ENCODE data around the gene INTU. TPM values are rescaled to one million over a fixed set of nuclear protein-coding genes. Genes with fewer than 3 reads are reported as not detected.
"Not testable (repeated sequence)": the region's sequence is repeated elsewhere in the genome, so short reads cannot be mapped to it uniquely, and the experiment has no call there.

Gene INTU
- total RNA-seq: 36.3 TPM

GRCh38 chr4:127632420-127633403 lies at the start of gene INTU:
Gene INTU (plus strand): TSS chr4:127632957. CDS start chr4:127633035, 78 bp downstream.
- peak; percentile 93 for DNase-seq

DNA sequence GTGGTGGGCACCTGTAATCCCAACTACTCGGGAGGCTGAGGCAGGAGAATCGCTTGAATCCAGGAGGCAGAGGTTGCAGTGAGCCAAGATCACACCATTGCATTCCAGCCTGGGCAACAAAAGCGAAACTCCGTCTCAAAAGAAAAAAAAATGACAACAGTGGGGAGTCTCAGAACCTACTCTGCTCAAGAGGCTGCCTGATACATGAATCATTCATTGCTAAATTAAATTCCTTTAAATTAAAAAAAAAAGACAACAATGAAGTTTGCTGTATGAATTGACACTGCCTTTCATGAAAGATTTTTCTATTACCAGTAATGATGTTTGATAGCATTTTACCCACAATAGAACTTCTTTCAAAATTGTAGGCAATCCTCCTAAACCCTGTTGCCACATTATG lies 46.3 kb upstream of the INTU start:
- not testable (repeated sequence) for DNase-seq

DNA sequence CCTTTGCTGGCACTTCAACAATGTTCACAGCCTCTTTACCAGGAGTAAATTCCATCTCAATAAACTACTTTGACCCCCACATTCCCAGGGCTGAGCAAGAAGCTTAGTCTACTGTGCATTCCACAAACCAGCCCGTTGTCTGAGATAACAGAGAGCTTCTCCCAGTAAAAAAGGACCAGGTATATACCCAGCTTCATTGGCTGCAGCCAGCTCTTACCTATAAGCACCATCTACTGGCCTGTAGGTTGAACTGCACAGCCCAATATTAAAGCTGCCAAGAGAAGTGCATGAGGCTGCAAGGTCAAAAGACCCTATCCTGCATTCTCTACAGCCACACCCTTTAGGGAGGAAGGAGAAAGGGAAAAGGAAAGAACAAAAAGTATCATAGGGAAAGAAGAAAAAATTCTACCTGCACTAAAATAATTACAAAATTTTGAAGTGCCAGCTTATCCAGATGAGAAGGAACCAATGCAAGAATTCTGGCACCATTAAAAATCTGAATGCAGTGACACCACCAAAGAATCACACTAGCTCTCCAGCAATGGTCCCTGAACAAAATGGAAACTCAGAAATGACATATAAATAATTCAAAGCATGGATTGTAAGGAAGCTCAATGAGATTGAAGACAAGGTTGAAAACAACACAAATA lies 45.7 kb upstream of the INTU start:
- no peak for DNase-seq

DNA sequence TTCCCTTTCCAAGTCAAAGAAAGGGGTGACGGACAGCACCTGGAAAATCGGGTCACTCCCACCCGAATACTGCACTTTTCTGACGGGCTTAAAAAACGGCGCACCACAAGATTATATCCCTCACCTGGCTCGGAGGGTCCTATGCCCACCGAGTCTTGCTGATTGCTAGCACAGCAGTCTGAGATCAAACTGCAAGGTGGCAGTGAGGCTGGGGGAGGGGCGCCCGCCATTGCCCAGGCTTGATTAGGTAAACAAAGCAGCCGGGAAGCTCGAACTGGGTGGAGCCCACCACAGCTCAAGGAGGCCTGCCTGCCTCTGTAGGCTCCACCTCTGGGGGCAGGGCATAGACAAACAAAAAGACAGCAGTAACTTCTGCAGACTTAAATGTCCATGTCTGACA lies 43.6 kb upstream of the INTU start:
- not testable (repeated sequence) for DNase-seq

GRCh38 chr4:127598656-127599055 lies 34.1 kb upstream of the INTU start:
- no peak for DNase-seq

DNA sequence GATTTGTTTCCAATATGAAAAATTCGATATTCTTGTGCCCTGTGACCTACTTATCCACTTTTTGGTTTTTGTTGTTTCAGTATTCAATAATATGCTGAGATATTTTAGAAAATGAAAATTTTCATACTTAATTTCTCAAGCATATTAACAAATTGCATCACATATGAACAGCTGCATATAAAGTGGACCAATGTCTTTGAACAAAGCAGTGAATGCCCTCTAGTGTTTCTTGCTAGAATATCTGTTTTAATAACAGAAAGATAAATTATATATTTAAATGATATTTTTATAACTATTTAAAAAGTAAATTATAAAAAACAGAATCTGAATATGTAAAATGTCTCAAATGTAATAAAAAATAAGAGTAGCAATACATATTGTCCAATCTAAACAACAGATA lies 31.7 kb upstream of the INTU start:
- no peak for DNase-seq

DNA sequence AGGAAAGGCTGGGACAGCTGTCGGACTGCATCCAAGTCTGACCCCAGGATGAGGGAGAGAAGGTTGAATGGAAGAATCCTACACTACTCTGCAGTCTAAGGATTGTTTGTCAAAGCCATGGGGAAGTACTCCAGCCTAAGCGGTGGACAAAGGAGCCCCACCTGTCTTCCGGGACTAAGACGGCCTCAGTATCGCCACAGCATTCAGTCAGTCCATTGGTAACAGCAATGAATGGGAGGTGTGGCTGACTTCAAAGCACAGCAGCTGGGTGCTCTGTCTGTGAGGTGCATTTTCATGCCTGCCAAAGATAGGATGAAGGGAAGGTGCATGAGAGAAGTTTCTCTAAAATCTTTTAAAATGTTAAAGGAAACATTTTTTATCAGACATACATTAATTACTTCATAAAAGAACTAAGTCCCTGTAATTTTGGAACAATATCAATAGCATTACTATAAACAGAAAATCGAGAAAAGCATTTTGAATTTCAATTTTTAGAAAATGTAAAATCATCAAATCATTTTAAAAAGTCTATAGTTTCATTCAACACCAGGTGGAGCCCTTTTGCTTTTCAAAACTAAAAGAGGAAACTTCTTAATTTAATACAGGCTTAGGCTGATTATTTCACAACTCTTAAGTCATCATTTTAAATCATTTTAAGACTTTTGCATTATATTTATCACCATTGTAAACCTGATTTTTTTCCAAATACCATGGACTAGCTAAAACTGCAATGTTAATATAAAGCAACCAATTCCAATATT lies 27.6 kb upstream of the INTU start:
- no peak for DNase-seq

DNA sequence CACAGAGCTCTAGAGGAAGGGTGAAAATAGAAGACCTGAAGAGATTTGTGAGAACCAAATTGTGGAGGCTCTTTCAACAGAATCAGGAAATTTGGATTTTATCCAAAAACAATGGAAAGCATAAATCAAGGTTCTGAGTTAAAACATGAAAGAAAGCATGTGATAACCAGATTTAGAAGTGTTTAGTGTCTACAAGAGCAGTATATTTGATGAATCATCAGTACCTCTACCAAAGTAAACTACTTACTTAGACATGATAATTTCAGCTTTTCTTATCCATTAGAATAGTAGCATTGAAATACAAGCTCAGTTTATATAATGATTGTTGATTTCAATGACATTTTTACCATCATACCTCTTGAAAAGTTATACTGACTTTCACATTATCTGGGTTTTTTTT lies 25.9 kb upstream of the INTU start:
- no peak for DNase-seq

DNA sequence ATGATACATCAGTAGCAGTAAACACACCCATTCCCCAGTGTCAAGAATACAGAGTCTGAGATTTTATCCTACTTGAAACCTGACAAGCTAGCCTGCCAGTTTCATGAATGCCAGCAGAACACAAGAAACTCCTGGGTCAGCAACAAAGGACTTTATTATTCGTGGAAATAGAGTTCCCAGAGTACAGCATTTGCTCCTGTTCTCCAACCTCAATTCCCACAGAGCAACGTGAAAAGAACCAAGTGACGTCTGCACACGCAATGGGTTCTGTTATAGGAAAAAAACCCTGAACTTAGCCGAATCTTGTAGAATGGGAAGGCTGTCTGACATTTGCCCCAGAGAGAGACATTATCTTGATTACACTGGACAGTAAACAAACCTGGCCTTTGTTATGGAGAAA lies 23.3 kb upstream of the INTU start:
- no peak for DNase-seq

- DNase-seq: no peak
Observed at GRCh38 chr4:127610488-127610887, 22.3 kb upstream of the INTU start.

DNA sequence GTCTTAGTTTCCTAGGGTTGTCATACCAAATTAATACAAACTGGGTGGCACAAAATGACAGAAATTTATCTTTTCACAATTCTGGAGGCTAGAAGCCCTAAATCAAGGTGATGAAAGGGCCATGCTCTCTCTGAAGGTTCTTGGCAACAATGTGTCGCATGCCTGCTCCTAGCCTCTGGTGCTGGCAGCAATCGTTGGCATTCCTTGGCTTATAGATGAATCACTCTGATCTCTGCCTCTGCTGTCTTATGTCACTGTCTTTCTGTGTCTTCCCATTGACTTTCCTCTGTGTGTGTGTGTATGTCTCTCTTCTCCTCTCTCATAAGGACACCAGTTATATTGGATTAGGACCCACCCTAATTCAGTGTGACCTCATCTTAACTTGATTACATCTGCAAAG lies 15.9 kb upstream of the INTU start:
- no peak for DNase-seq

DNA sequence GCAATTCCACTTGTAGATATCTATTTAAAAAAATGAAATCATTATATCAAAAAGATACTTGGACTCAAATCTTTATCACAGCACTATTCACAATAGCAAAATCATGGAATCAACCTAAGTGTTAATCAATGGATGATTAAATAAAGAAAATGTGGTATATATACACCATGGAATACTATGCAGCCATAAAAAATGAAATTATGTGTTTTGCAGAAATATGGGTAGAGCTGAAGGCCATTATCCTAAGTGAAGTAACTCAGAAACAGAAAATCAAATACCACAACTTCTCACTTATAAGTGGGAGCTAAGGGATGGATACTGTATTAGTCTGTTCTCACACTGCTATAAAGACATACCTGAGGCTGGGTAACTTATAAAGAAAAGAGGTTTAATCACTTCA lies 14.3 kb upstream of the INTU start:
- DNase-seq: no peak

- no peak for DNase-seq
Observed at GRCh38 chr4:127622621-127622920, 10.2 kb upstream of the INTU start.

DNA sequence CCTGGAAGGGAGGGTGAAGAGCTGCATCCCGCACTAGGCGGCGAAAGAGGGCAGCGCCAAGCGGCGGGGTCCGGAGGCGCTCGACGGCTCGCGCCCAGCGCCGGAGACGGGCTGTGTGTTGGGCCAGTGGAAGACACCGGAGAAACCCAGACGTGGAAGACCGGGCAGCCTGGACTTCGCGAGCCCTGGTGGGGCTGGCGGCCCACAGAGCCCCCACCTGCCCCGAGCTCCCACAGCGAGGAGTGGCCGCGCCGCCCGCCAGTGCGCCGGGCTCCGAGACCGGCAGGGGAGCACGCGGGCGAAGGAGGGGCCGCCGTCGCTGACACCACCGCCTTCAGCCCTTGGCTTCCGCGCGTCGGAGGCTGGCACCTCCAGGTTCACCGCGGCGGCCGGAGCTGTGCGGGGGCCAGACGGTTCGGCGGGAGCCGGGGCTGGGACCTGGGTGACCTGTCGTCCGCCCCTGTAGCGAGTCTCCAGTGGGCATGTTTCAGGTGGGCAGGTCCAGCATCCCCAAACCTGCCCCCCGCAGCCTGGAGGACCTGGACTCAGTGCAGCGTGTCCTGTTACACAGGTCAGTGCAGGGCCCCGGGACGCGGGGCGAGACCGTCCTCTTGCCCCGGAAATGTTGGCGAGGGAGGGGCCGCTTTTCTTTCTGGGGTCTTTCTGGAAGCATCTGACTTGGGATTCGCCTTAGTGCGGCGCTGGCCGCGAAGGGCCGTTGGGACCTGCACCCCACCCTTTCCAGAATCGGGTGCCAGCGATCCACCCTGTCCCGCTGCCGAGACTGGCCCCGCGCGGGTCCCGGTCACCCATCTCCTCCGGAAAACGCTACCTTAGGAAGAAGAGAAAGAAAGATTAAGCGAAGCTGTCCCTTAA lies 9.6 kb upstream of the INTU start:
- DNase-seq: no peak

DNA sequence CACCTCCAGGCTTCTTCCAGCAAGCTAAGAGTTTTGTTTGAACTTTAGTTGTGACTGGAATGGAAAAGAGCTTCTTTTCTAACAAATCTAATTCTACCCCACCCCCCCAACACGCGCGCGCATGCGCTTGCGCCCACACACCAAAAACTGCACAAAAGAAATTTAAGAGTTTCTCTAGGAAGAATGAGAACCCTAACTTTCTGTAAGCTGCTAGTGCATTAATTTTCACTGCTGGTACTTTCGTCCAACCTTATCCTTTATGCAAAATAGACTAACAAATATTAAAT lies 9.0 kb upstream of the INTU start:
- DNase-seq: no peak

DNA sequence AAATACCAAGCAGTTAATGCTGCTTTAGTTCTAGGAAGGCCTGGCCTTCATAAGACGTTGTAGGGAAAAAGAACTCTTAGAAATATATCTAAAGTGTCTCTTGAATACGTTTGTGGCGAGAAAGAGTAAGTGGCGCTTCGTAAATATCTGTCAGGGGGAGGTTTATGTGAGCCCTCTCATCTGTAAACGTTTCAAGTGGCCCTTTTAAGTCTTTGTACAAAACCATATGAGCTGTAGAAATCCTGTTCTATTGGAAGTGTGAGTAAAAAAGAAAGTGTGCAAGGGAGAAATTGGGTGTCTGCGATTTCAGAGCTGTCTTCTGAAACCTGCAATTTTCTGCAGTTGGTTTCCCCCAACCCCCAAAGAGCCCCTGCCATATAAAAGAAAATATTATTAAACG lies 8.6 kb upstream of the INTU start:
- DNase-seq: no peak

- DNase-seq: no peak
Observed at GRCh38 chr4:127629371-127629770, 3.4 kb upstream of the INTU start.

GRCh38 chr4:127630152-127630551 lies 2.6 kb upstream of the INTU start:
- DNase-seq: no peak

GRCh38 chr4:127631420-127631819 lies 1.3 kb upstream of the INTU start:
- DNase-seq: no peak

DNA sequence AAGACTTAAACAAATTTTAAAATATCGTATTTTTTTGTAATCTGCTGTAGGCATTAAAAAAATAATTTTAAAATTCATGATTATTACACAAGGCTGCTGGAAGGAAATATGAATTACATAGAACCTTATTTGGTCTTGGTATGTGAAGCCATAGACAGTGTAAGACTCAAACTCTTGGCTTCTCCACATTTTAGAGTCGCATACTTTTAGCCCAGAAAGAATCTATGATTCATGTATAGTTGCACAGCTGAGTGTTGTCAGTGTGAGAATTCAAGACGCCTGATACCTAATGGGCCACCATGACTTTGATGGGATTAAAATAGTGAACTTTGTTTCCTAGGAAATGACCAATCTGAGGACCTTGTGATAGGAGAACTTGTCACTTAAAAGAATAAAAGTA lies 1.4 kb downstream of the INTU start:
- DNase-seq: no peak

- no peak for DNase-seq
Observed at GRCh38 chr4:127641524-127641923, 8.8 kb downstream of the INTU start.

DNA sequence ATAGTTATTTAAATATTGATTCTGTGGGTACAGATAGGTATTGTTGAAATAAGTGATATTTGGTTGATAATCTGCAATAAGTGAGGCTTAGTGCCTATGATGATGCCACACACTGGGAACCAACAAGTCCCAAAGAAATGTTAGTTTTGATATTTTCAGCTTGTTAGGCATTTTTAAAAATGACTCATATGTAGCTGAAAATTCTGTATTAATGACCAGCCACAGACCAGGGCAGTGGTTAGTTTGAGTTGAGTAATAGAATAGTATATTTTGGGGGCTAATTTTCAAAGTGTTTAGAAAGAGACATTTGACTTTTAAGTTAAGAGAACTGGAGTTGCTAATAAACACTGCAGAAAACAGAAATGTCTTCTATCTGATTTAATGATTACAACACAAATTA lies 9.4 kb downstream of the INTU start:
- no peak for DNase-seq

All from occipital lobe (tissue), 2 donors.